HepG2 (cell line): ENCODE results near the gene CABP4. TPM values are rescaled to one million over a fixed set of nuclear protein-coding genes. Genes with fewer than 3 reads are reported as not detected.

Experiments
- ATAC-seq: fragments of 200-7000 bp; cut with Tn5 transposase; 3 replicates; pipeline ENCODE4 v1.9.1; 2020; ENCODE audit warnings: mild to moderate bottlenecking, moderate library complexity
- BruUV-seq: library from RNA; stranded (reverse); fragments of 400-500 nt; replicated peaks from 2 replicates; lab custom pipeline; 2021; lab: Mats Ljungman, UMichigan
- CTCF ChIA-PET: fragments of 300-600 bp; formaldehyde crosslinking; extraction: SDS; loops from one replicate; lab custom pipeline; 2021; ENCODE audit warnings: low total read pairs, inconsistent platforms, low intra/inter-chr PET ratio; lab: Yijun Ruan, JAX
- POLR2A ChIA-PET: fragments of 350-600 bp; sonication (Branson Sonifier 250); formaldehyde crosslinking; loops from one replicate; lab custom pipeline; 2020; ENCODE audit warnings: antibody characterized with exemption, inconsistent platforms; lab: Yijun Ruan, JAX
- DNase-seq: peaks from one replicate; pipeline ENCODE4 v3.0.0-alpha.2; 2015; ENCODE audit warnings: low spot score
- FAIRE-seq: peaks from 3 replicates; lab custom pipeline; 2011; peaks lifted over from hg19 to GRCh38; lab: Jason Lieb, UNC
- H2AFZ ChIP-seq: one replicate; pipeline ENCODE4 v1.6.1; 2011; ENCODE audit warnings: low read length, inconsistent platforms
- H3K27ac ChIP-seq: fragments of 300-600 bp; 3 replicates; pipeline ENCODE4 v1.8.0; 2011; ENCODE audit warnings: mixed run types, mild to moderate bottlenecking, mixed read lengths, low read length, inconsistent platforms; ENCODE audit not compliant: insufficient read depth; ENCODE audit errors: extremely low read length
- H3K27me3 ChIP-seq, 2 experiments: fragments of 200-600 bp in 1 of 2; 2 replicates in 1 of 2; 3 replicates in 1 of 2; pipeline versions ENCODE4 v1.6.0 to v1.8.0; 2011; ENCODE audit warnings: low read length in 2 of 2, mild to moderate bottlenecking in 2 of 2, moderate library complexity in 2 of 2, inconsistent platforms in 1 of 2; ENCODE audit not compliant: insufficient read depth in 2 of 2, control insufficient read depth in 1 of 2
- H3K36me3 ChIP-seq, 2 experiments: fragments of 200-600 bp in 1 of 2; replicated peaks in 1 of 2; 2 replicates in 1 of 2; 3 replicates in 1 of 2; pipeline versions ENCODE4 v1.5.1 to v1.8.0; 2011; ENCODE audit warnings: low read length in 2 of 2, inconsistent platforms in 1 of 2; ENCODE audit not compliant: insufficient read depth in 2 of 2, control insufficient read depth in 1 of 2
- H3K4me1 ChIP-seq: 2 replicates; pipeline ENCODE4 v1.5.1; 2012; ENCODE audit warnings: low read length, inconsistent platforms; ENCODE audit not compliant: insufficient read depth
- H3K4me2 ChIP-seq: 2 replicates; pipeline ENCODE4 v1.6.0; 2011; ENCODE audit warnings: low read depth, low read length, inconsistent platforms
- H3K4me3 ChIP-seq, 3 experiments: fragments of 200-600 bp in 1 of 3; sonication (generic), shearing (Covaris generic) in 1 of 3; replicated peaks in 1 of 3; 2 replicates each; pipeline ENCODE4 v1.5.1; 2011 to 2016; ENCODE audit warnings: low read length in 3 of 3, inconsistent platforms in 2 of 3, low read depth in 2 of 3, mild to moderate bottlenecking in 2 of 3, control low read depth in 1 of 3, mixed read lengths in 1 of 3; ENCODE audit not compliant: insufficient read depth in 1 of 3
- H3K79me2 ChIP-seq: one replicate; pipeline ENCODE4 v1.6.1; 2011; ENCODE audit warnings: low read length, inconsistent platforms; ENCODE audit not compliant: insufficient read depth
- H3K9ac ChIP-seq: 2 replicates; pipeline ENCODE4 v1.6.0; 2011; ENCODE audit warnings: mild to moderate bottlenecking, low read depth, low read length, inconsistent platforms; ENCODE audit not compliant: insufficient read depth
- H3K9me3 ChIP-seq: 2 replicates; pipeline ENCODE4 v1.5.1; 2012; ENCODE audit warnings: mild to moderate bottlenecking, low read length
- H4K20me1 ChIP-seq: 2 replicates; pipeline ENCODE4 v1.6.0; 2011; ENCODE audit warnings: inconsistent platforms, mild to moderate bottlenecking, low read length, moderate library complexity; ENCODE audit not compliant: insufficient read depth
- ATAD3A ChIP-seq: sonication (generic); formaldehyde crosslinking; IDR thresholded peaks from 2 replicates; pipeline ENCODE4 v1.4.0; 2020; ENCODE audit warnings: missing genetic modification reagents
- CREM ChIP-seq, 2 experiments: sonication (generic) in 1 of 2; formaldehyde crosslinking in 1 of 2; IDR thresholded peaks; 2 replicates each; pipeline versions ENCODE4 v1.4.0 to v1.6.1; 2016 to 2020; ENCODE audit warnings: antibody characterized with exemption in 1 of 2, mild to moderate bottlenecking in 1 of 2, missing genetic modification reagents in 1 of 2
- GATAD1 ChIP-seq: IDR thresholded peaks from 2 replicates; pipeline ENCODE4 v1.6.1; 2016; ENCODE audit warnings: missing genetic modification reagents, missing compliant biosample characterization
- HNF4A ChIP-seq: sonication (generic); formaldehyde crosslinking; IDR thresholded peaks from 2 replicates; pipeline ENCODE4 v1.4.0; 2020; ENCODE audit warnings: missing genetic modification reagents
- MTA3 ChIP-seq: sonication (generic); formaldehyde crosslinking; IDR thresholded peaks from 2 replicates; pipeline ENCODE4 v1.4.0; 2020; ENCODE audit warnings: missing genetic modification reagents
- NFIC ChIP-seq: IDR thresholded peaks from 2 replicates; pipeline ENCODE4 v1.6.1; 2012; ENCODE audit warnings: mild to moderate bottlenecking, low read length, inconsistent platforms
- ONECUT2 ChIP-seq: sonication (generic); formaldehyde crosslinking; IDR thresholded peaks from 2 replicates; pipeline ENCODE4 v1.4.0; 2020; ENCODE audit warnings: missing genetic modification reagents
- PHB2 ChIP-seq: fragments of 450-650 bp; IDR thresholded peaks from 2 replicates; pipeline ENCODE4 v1.6.1; 2018; ENCODE audit not compliant: partially characterized antibody
- SCMH1 ChIP-seq: sonication (generic); formaldehyde crosslinking; IDR thresholded peaks from 2 replicates; pipeline ENCODE4 v1.9.0; 2021; ENCODE audit warnings: missing genetic modification reagents, mild to moderate bottlenecking, borderline replicate concordance
- SOX13 ChIP-seq, 3 experiments: fragments of 450-650 bp in 1 of 3; sonication (generic) in 1 of 3; formaldehyde crosslinking in 1 of 3; IDR thresholded peaks in 2 of 3; conservative IDR thresholded peaks in 1 of 3; 2 replicates each; pipeline versions ENCODE4 v1.5.0 to v1.6.1; 2016 to 2020; ENCODE audit warnings: antibody characterized with exemption in 1 of 3, mild to moderate bottlenecking in 1 of 3, missing compliant biosample characterization in 1 of 3, missing genetic modification reagents in 1 of 3, moderate library complexity in 1 of 3
- ZKSCAN8 ChIP-seq: IDR thresholded peaks from 2 replicates; pipeline ENCODE4 v1.6.1; 2016; ENCODE audit warnings: borderline replicate concordance, missing genetic modification reagents, missing compliant biosample characterization
- ZNF121 ChIP-seq: sonication (generic); formaldehyde crosslinking; IDR thresholded peaks from 2 replicates; pipeline ENCODE4 v1.5.0; 2020; ENCODE audit warnings: mild to moderate bottlenecking, missing genetic modification reagents
- ZNF770 ChIP-seq: sonication (generic); formaldehyde crosslinking; IDR thresholded peaks from 2 replicates; pipeline ENCODE4 v1.5.0; 2020; ENCODE audit warnings: mild to moderate bottlenecking, missing genetic modification reagents
- ZNF788 ChIP-seq: sonication (generic); formaldehyde crosslinking; IDR thresholded peaks from 2 replicates; pipeline ENCODE4 v1.5.0; 2020; ENCODE audit warnings: mild to moderate bottlenecking, missing genetic modification reagents, borderline replicate concordance
- WGBS: methylation state at CpG from one replicate; pipeline ENCODE4 v1.1.6; 2017; ENCODE audit warnings: low lambda C conversion rate; 5-methylcytosine and 5-hydroxymethylcytosine counted together
- in situ Hi-C: cut with HindIII; loops from 2 replicates; pipeline ENCODE4 v1.10.0; 2017; ENCODE audit warnings: low pct_unique_long_range_greater_than_20kb; ENCODE audit not compliant: extremely low pct_ligation_motif_present
- intact Hi-C: fragments of 100-400 bp; cut with micrococcal nuclease; formaldehyde crosslinking; loops from one replicate; pipeline ENCODE4 v1.10.0; 2022; ENCODE audit not compliant: unreplicated experiment
- polyA plus RNA-seq, 8 experiments: library from polyadenylated mRNA; depleted of rRNA in 3 of 8; stranded (reverse) in 7 of 8; unstranded in 1 of 8; fragments of >200 nt; fragmentation: Illumina TruSeq in 4 of 8; extraction: Trizol in 4 of 8; gene quantifications; 2 replicates each; pipeline versions ENCODE4 v1.2.1 to v1.2.3, GENCODE V29; 2011 to 2016; ENCODE audit warnings: low read depth in 4 of 8, missing spikeins in 1 of 8, mixed read lengths in 1 of 8; ENCODE audit not compliant: insufficient read depth in 1 of 8
- total RNA-seq, 5 experiments: library from RNA; depleted of rRNA; stranded (reverse); fragments of >200 nt; fragmentation: Illumina TruSeq; extraction: Trizol; gene quantifications; 2 replicates each; pipeline ENCODE4 v1.2.3, GENCODE V29; 2016; ENCODE audit warnings: low read depth in 1 of 5
- TF ChIP-seq, protein P1 (sequence below): sonication (generic); formaldehyde crosslinking; IDR thresholded peaks from 2 replicates; pipeline ENCODE4 v1.5.1; 2020; ENCODE audit warnings: missing genetic modification reagents, mild to moderate bottlenecking, borderline replicate concordance
- TF ChIP-seq, protein P2 (sequence below): sonication (generic); formaldehyde crosslinking; IDR thresholded peaks from 2 replicates; pipeline ENCODE4 v1.9.0; 2021; ENCODE audit warnings: missing genetic modification reagents, borderline replicate concordance

Gene CABP4
- total and polyA plus RNA-seq, 2 of the 13 experiments (the other 11 are each of a cell fraction or from before 2014, with no cell fraction given): not detected

- peak; percentile 64; the same call in 1 of the 2 replicates for TF ChIP-seq ZNF770
- no peak for TF ChIP-seq MTA3
- no peak for TF ChIP-seq GATAD1 (CRISPR knock-in tag)
- TF ChIP-seq ATAD3A (CRISPR knock-in tag): no peak
- TF ChIP-seq SOX13 (IDR thresholded peaks at IDR 0.05): no peak
- no peak for TF ChIP-seq SOX13 (CRISPR knock-in tag; conservative IDR thresholded peaks at IDR 0.05 in 1 of 2, IDR thresholded peaks at IDR 0.05 in 1 of 2)
- TF ChIP-seq ONECUT2 (CRISPR knock-in tag): no peak
- no peak for TF ChIP-seq PHB2
Observed at GRCh38 chr11:67421430-67422031, 33.6 kb upstream of the CABP4 start (continued).

DNA sequence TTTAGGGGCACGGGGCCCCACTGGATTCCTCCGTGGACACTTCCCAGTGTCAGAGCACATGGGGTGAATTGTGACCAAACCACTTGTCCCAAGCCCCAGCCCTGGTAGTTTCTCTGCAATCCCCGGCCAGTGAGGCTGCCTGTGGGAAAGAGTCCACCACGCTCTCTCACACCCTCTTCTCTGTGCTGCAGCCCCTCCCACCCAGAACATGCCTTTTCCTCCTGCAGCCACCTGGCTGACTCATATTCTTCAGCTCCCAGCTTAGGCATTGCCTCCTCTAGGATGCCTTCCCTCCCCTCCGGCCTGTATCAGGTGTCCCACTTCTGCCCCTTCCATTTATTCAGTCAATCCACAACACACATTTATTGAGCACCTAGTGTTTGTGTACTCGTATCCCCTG, 32.3 kb upstream of the CABP4 start:
- in situ Hi-C loops: no loop called here
- POLR2A ChIA-PET: interaction anchor here (7.4 kb wide), 1 partner anchor 20 kb away, joined by 78 read pairs; the partner anchor contains the start of genes PPP1CA and TBC1D10C
- peak overlapping the region; percentile 2; the same call in 1 of the 2 replicates for H3K4me2 ChIP-seq
- no peaks in the 10 kb centered on the region for H3K79me2 ChIP-seq
- peaks cover 57% of the 10 kb centered on the region for H3K4me1 ChIP-seq
- CTCF ChIA-PET: no interaction called here
- no peak overlapping the region for H3K27ac ChIP-seq
- no peaks in the 10 kb centered on the region for H3K9me3 ChIP-seq
- intact Hi-C loops: no loop called here
- H2AFZ ChIP-seq: no peak overlapping the region
- WGBS: 43% methylated on average over 2 of the region's 6 CpGs
- DNase-seq (no peak), ATAC-seq (no peak), FAIRE-seq (no peak)
- no peaks in the 10 kb centered on the region for H3K36me3 ChIP-seq
- no peak overlapping the region for H3K4me3 ChIP-seq
- H3K9ac ChIP-seq: no peak overlapping the region
- no TSS peak for BruUV-seq
- peaks cover 3 to 20% of the 10 kb centered on the region in 2 experiments; a peak in 3 of 5 replicates for H3K27me3 ChIP-seq
- H4K20me1 ChIP-seq: no peaks in the 10 kb centered on the region
- TF ChIP-seq NFIC (no peak), ZNF121 (no peak), HNF4A (CRISPR knock-in tag) (no peak), SCMH1 (CRISPR knock-in tag) (no peak), ZNF788 (no peak), CREM (IDR thresholded peaks at IDR 0.05) (no peak), CREM (CRISPR knock-in tag; IDR thresholded peaks at IDR 0.05) (no peak), ZKSCAN8 (CRISPR knock-in tag) (0 out of 2 replicates have a peak, but pooled peaks have one; percentile 19)
- TF ChIP-seq, protein P1, sequence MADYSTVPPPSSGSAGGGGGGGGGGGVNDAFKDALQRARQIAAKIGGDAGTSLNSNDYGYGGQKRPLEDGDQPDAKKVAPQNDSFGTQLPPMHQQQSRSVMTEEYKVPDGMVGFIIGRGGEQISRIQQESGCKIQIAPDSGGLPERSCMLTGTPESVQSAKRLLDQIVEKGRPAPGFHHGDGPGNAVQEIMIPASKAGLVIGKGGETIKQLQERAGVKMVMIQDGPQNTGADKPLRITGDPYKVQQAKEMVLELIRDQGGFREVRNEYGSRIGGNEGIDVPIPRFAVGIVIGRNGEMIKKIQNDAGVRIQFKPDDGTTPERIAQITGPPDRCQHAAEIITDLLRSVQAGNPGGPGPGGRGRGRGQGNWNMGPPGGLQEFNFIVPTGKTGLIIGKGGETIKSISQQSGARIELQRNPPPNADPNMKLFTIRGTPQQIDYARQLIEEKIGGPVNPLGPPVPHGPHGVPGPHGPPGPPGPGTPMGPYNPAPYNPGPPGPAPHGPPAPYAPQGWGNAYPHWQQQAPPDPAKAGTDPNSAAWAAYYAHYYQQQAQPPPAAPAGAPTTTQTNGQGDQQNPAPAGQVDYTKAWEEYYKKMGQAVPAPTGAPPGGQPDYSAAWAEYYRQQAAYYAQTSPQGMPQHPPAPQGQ (CRISPR knock-in tag): no peak
- TF ChIP-seq, protein P2, sequence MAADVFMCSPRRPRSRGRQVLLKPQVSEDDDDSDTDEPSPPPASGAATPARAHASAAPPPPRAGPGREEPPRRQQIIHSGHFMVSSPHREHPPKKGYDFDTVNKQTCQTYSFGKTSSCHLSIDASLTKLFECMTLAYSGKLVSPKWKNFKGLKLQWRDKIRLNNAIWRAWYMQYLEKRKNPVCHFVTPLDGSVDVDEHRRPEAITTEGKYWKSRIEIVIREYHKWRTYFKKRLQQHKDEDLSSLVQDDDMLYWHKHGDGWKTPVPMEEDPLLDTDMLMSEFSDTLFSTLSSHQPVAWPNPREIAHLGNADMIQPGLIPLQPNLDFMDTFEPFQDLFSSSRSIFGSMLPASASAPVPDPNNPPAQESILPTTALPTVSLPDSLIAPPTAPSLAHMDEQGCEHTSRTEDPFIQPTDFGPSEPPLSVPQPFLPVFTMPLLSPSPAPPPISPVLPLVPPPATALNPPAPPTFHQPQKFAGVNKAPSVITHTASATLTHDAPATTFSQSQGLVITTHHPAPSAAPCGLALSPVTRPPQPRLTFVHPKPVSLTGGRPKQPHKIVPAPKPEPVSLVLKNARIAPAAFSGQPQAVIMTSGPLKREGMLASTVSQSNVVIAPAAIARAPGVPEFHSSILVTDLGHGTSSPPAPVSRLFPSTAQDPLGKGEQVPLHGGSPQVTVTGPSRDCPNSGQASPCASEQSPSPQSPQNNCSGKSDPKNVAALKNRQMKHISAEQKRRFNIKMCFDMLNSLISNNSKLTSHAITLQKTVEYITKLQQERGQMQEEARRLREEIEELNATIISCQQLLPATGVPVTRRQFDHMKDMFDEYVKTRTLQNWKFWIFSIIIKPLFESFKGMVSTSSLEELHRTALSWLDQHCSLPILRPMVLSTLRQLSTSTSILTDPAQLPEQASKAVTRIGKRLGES: no peak
